Neural progenitor cell (in vitro differentiated cells): Measurements from ENCODE around the gene MRGPRE.

Experiments used
- EZH2 ChIP-seq: fragments of 200-600 bp; sonication (generic); IDR thresholded peaks from 2 replicates; pipeline ENCODE4 v1.6.1; 2017; ENCODE audit warnings: antibody characterized with exemption, mild to moderate bottlenecking, moderate library complexity
- EZH2phosphoT487 ChIP-seq: fragments of 200-600 bp; sonication (generic); IDR thresholded peaks from 2 replicates; pipeline ENCODE4 v1.6.1; 2017; ENCODE audit warnings: antibody characterized with exemption
- TF ChIP-seq, protein P1 (sequence below): fragments of 200-600 bp; sonication (generic); IDR thresholded peaks from 2 replicates; pipeline ENCODE4 v1.5.1; 2017; ENCODE audit warnings: antibody characterized with exemption, mild to moderate bottlenecking

- TF ChIP-seq, protein P1, sequence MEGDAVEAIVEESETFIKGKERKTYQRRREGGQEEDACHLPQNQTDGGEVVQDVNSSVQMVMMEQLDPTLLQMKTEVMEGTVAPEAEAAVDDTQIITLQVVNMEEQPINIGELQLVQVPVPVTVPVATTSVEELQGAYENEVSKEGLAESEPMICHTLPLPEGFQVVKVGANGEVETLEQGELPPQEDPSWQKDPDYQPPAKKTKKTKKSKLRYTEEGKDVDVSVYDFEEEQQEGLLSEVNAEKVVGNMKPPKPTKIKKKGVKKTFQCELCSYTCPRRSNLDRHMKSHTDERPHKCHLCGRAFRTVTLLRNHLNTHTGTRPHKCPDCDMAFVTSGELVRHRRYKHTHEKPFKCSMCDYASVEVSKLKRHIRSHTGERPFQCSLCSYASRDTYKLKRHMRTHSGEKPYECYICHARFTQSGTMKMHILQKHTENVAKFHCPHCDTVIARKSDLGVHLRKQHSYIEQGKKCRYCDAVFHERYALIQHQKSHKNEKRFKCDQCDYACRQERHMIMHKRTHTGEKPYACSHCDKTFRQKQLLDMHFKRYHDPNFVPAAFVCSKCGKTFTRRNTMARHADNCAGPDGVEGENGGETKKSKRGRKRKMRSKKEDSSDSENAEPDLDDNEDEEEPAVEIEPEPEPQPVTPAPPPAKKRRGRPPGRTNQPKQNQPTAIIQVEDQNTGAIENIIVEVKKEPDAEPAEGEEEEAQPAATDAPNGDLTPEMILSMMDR: no peak
- TF ChIP-seq EZH2phosphoT487: no peak
- TF ChIP-seq EZH2: no peak
These were observed 32.5 kb downstream of the MRGPRE start for GRCh38 chr11:3199537-3200295.
